H1 (cell line): ENCODE data around the gene CGB5. TPM values are rescaled to one million over a fixed set of nuclear protein-coding genes. Genes with fewer than 3 reads are reported as not detected.
"Not testable (repeated sequence)": the region's sequence is repeated elsewhere in the genome, so short reads cannot be mapped to it uniquely, and the experiment has no call there.

Experiments
- CTCF ChIA-PET: fragments of 300-600 bp; sonication (Branson Sonifier 250); formaldehyde crosslinking; loops from one replicate; lab custom pipeline; 2021; ENCODE audit not compliant: partially characterized antibody; lab: Charles Lee
- POLR2A ChIA-PET: fragments of 300-600 bp; sonication (Branson Sonifier 250); formaldehyde crosslinking; loops from one replicate; lab custom pipeline; 2021; ENCODE audit warnings: inconsistent platforms; ENCODE audit not compliant: partially characterized antibody; lab: Charles Lee
- DNase-seq, 2 experiments: peaks; one replicate each; pipeline versions ENCODE4 v3.0.0 to v3.0.0-alpha.2; 2010 to 2022; ENCODE audit warnings: low spot score in 2 of 2, low read depth in 1 of 2, mixed read lengths in 1 of 2
- FAIRE-seq: peaks from 2 replicates; lab custom pipeline; 2011; peaks lifted over from hg19 to GRCh38; lab: Jason Lieb, UNC
- H2AFZ ChIP-seq: 2 replicates; pipeline ENCODE4 v1.8.1; 2012; ENCODE audit warnings: low read length, inconsistent platforms
- H2AK5ac ChIP-seq: 2 replicates; pipeline ENCODE4 v1.6.1; 2013; ENCODE audit warnings: low read depth, low read length
- H2BK120ac ChIP-seq: replicated peaks from 2 replicates; pipeline ENCODE3; 2013; ENCODE audit warnings: low read depth, low read length, inconsistent platforms
- H2BK12ac ChIP-seq: 2 replicates; pipeline ENCODE4 v1.6.1; 2013; ENCODE audit warnings: low read depth, low read length
- H2BK15ac ChIP-seq: 2 replicates; pipeline ENCODE4 v1.6.1; 2013; ENCODE audit warnings: low read length
- H2BK20ac ChIP-seq: 2 replicates; pipeline ENCODE4 v1.6.1; 2013; ENCODE audit warnings: low read length
- H2BK5ac ChIP-seq: 2 replicates; pipeline ENCODE4 v1.6.1; 2013; ENCODE audit warnings: low read depth, low read length
- H3K14ac ChIP-seq: 2 replicates; pipeline ENCODE4 v1.6.1; 2013; ENCODE audit warnings: inconsistent platforms; ENCODE audit not compliant: insufficient read length
- H3K18ac ChIP-seq: 2 replicates; pipeline ENCODE4 v1.6.1; 2013; ENCODE audit warnings: low read length; ENCODE audit errors: extremely low read depth
- H3K23ac ChIP-seq: 2 replicates; pipeline ENCODE4 v1.6.1; 2013; ENCODE audit warnings: inconsistent platforms; ENCODE audit not compliant: insufficient read length
- H3K23me2 ChIP-seq: 2 replicates; pipeline ENCODE4 v1.6.1; 2013; ENCODE audit warnings: low read depth, low read length
- H3K27ac ChIP-seq: 2 replicates; pipeline ENCODE4 v1.6.1; 2011; ENCODE audit warnings: low read depth, low read length, inconsistent platforms
- H3K27me3 ChIP-seq, 4 experiments: replicated peaks in 1 of 4; 1 replicate in 1 of 4; 2 replicates in 3 of 4; pipeline versions ENCODE4 v1.6.1 to v1.8.1; 2011 to 2013; ENCODE audit warnings: low read length in 3 of 4, mild to moderate bottlenecking in 3 of 4, inconsistent platforms in 2 of 4, mixed read lengths in 2 of 4, moderate library complexity in 1 of 4; ENCODE audit not compliant: control insufficient read depth in 3 of 4, insufficient read depth in 3 of 4; ENCODE audit errors: extremely low read depth in 1 of 4
- H3K36me3 ChIP-seq, 4 experiments: 2 replicates each; pipeline versions ENCODE4 v1.6.1 to v1.8.1; 2011 to 2013; ENCODE audit warnings: mild to moderate bottlenecking in 4 of 4, low read length in 3 of 4, moderate library complexity in 2 of 4, control low read depth in 1 of 4, inconsistent platforms in 1 of 4; ENCODE audit not compliant: insufficient read depth in 4 of 4, control insufficient read depth in 2 of 4
- H3K4ac ChIP-seq: replicated peaks from 2 replicates; pipeline ENCODE3; 2013; ENCODE audit warnings: low read length, low read depth, mixed read lengths, inconsistent platforms; ENCODE audit not compliant: insufficient read length
- H3K4me1 ChIP-seq, 4 experiments: replicated peaks in 1 of 4; 1 replicate in 1 of 4; 2 replicates in 3 of 4; pipeline versions ENCODE4 v1.6.1 to v1.8.1; 2011 to 2013; ENCODE audit warnings: low read length in 3 of 4, inconsistent platforms in 2 of 4, mixed read lengths in 1 of 4; ENCODE audit not compliant: insufficient read depth in 4 of 4, control insufficient read depth in 3 of 4
- H3K4me2 ChIP-seq, 2 experiments: 2 replicates each; pipeline versions ENCODE4 v1.6.1 to v1.8.1; 2011 to 2013; ENCODE audit warnings: low read depth in 2 of 2, low read length in 2 of 2, control low read depth in 1 of 2, inconsistent platforms in 1 of 2, mild to moderate bottlenecking in 1 of 2; ENCODE audit not compliant: insufficient read depth in 1 of 2
- H3K4me3 ChIP-seq, 4 experiments: fragments of 200-600, 300-600 bp in 1 of 4; sonication (generic), shearing (Covaris generic), sonication (Bioruptor Twin) in 1 of 4; 2 replicates each; pipeline versions ENCODE4 v1.5.1 to v1.8.1; 2011 to 2016; ENCODE audit warnings: low read length in 4 of 4, low read depth in 3 of 4, control low read depth in 2 of 4, inconsistent platforms in 2 of 4, mild to moderate bottlenecking in 2 of 4, mixed read lengths in 1 of 4, moderate library complexity in 1 of 4; ENCODE audit not compliant: insufficient read depth in 2 of 4; ENCODE audit errors: extremely low read depth in 1 of 4
- H3K56ac ChIP-seq: replicated peaks from 2 replicates; pipeline ENCODE3; 2013; ENCODE audit warnings: low read depth, mild to moderate bottlenecking, mixed read lengths, low read length, inconsistent platforms; ENCODE audit not compliant: insufficient read length
- H3K79me1 ChIP-seq: 2 replicates; pipeline ENCODE4 v1.6.1; 2013; ENCODE audit warnings: low read depth, low read length, control low read depth
- H3K79me2 ChIP-seq, 2 experiments: 2 replicates each; pipeline versions ENCODE4 v1.6.1 to v1.8.1; 2012 to 2013; ENCODE audit warnings: low read length in 2 of 2, mild to moderate bottlenecking in 2 of 2, inconsistent platforms in 1 of 2; ENCODE audit not compliant: insufficient read depth in 2 of 2, control insufficient read depth in 1 of 2
- H3K9ac ChIP-seq, 4 experiments: replicated peaks in 1 of 4; 1 replicate in 1 of 4; 2 replicates in 3 of 4; pipeline versions ENCODE4 v1.6.1 to v1.8.1; 2011 to 2013; ENCODE audit warnings: low read depth in 3 of 4, low read length in 3 of 4, control low read depth in 2 of 4, mild to moderate bottlenecking in 2 of 4, moderate library complexity in 2 of 4, inconsistent platforms in 1 of 4; ENCODE audit errors: extremely low read depth in 1 of 4
- H3K9me3 ChIP-seq, 2 experiments: 2 replicates each; pipeline versions ENCODE4 v1.6.1 to v1.8.1; 2012 to 2013; ENCODE audit warnings: mild to moderate bottlenecking in 2 of 2, moderate library complexity in 2 of 2, control low read depth in 1 of 2, inconsistent platforms in 1 of 2, low read depth in 1 of 2, low read length in 1 of 2, mixed read lengths in 1 of 2; ENCODE audit not compliant: insufficient read depth in 2 of 2
- H4K20me1 ChIP-seq, 2 experiments: replicated peaks in 1 of 2; 2 replicates each; pipeline versions ENCODE3 to v1.8.1; 2011 to 2013; ENCODE audit warnings: inconsistent platforms in 2 of 2, low read length in 2 of 2, mild to moderate bottlenecking in 1 of 2; ENCODE audit not compliant: insufficient read depth in 2 of 2, control insufficient read depth in 1 of 2
- H4K5ac ChIP-seq: 2 replicates; pipeline ENCODE4 v1.6.1; 2013; ENCODE audit warnings: low read length, low read depth, mixed read lengths, inconsistent platforms; ENCODE audit not compliant: insufficient read length
- H4K8ac ChIP-seq: 2 replicates; pipeline ENCODE4 v1.8.0; 2013; ENCODE audit warnings: mild to moderate bottlenecking, moderate library complexity, low read length, inconsistent platforms; ENCODE audit not compliant: insufficient read depth; ENCODE audit errors: extremely low read depth
- H4K91ac ChIP-seq: replicated peaks from 2 replicates; pipeline ENCODE3; 2013; ENCODE audit warnings: low read length, mixed read lengths, inconsistent platforms; ENCODE audit not compliant: insufficient read length
- CREB1 ChIP-seq: IDR thresholded peaks from 2 replicates; pipeline ENCODE4 v1.6.1; 2012; ENCODE audit warnings: inconsistent platforms
- KDM1A ChIP-seq: fragments of 200-600, 300-600 bp; sonication (generic); IDR thresholded peaks from 2 replicates; pipeline ENCODE4 v1.7.1; 2016; ENCODE audit warnings: mild to moderate bottlenecking, low read length, borderline replicate concordance
- RAD21 ChIP-seq, 2 experiments: IDR thresholded peaks in 1 of 2; conservative IDR thresholded peaks in 1 of 2; 2 replicates each; pipeline ENCODE4 v1.6.1; 2011; ENCODE audit warnings: low read depth in 2 of 2, low read length in 2 of 2, improper control_type of control experiment in 1 of 2, inconsistent platforms in 1 of 2, mild to moderate bottlenecking in 1 of 2, moderate library complexity in 1 of 2
- TBP ChIP-seq: IDR thresholded peaks from 2 replicates; pipeline ENCODE4 v1.6.1; 2011; ENCODE audit warnings: low read depth, low read length, improper control_type of control experiment
- WGBS, 2 experiments: shearing (Covaris generic) in 1 of 2; methylation state at CpG; one replicate each; pipeline versions ENCODE4 v1.1.6 to v1.1.7; 2013 to 2015; ENCODE audit warnings: low lambda C conversion rate in 2 of 2, mixed read lengths in 2 of 2, inconsistent platforms in 1 of 2, low coverage in 1 of 2, missing lambda C conversion rate in 1 of 2; ENCODE audit not compliant: insufficient replicate concordance in 2 of 2, insufficient coverage in 1 of 2, insufficient read length in 1 of 2; ENCODE audit errors: extremely low coverage in 1 of 2, missing lambda C conversion rate in 1 of 2; 5-methylcytosine and 5-hydroxymethylcytosine counted together
- polyA plus RNA-seq, 7 experiments: library from polyadenylated mRNA; depleted of rRNA in 3 of 7; stranded (reverse) in 5 of 7; unstranded in 2 of 7; fragments of >200 nt in 5 of 7; fragments of 200-250 nt in 2 of 7; gene quantifications; 1 replicate in 5 of 7; 2 replicates in 1 of 7; 4 replicates in 1 of 7; pipeline versions ENCODE4 v1.2.1 to v1.2.3, GENCODE V29; 2011 to 2013; ENCODE audit warnings: missing spikeins in 2 of 7, mixed read lengths in 2 of 7
- total RNA-seq: library from RNA; stranded (reverse); fragmentation: NEBNext Ultra II Directional; extraction: Animal tissue kit (Norgen Biotek cat#: 25700); gene quantifications from 2 replicates; pipeline ENCODE4 v1.2.1, GENCODE V29; 2021
- TF ChIP-seq, protein P1 (sequence below): IDR thresholded peaks from 2 replicates; pipeline ENCODE4 v1.6.1; 2012; ENCODE audit warnings: low read length, inconsistent platforms
- TF ChIP-seq, protein P2 (sequence below): IDR thresholded peaks from 2 replicates; pipeline ENCODE4 v1.6.1; 2012; ENCODE audit warnings: inconsistent platforms
- TF ChIP-seq, protein P3 (sequence below), 3 experiments: IDR thresholded peaks; 1 replicate in 2 of 3; 2 replicates in 1 of 3; pipeline versions ENCODE4 v1.5.1 to v1.6.1; 2011; ENCODE audit warnings: low read length in 3 of 3, mild to moderate bottlenecking in 3 of 3, inconsistent platforms in 2 of 3, low read depth in 1 of 3, moderate library complexity in 1 of 3; ENCODE audit not compliant: insufficient read depth in 1 of 3; ENCODE audit errors: control extremely low read depth in 1 of 3

CGB5 gene
- total and polyA plus RNA-seq, 2 of the 8 experiments (the other 6 are each of a cell fraction or from before 2014, with no cell fraction given), result 0.63 to 0.68 TPM

DNA sequence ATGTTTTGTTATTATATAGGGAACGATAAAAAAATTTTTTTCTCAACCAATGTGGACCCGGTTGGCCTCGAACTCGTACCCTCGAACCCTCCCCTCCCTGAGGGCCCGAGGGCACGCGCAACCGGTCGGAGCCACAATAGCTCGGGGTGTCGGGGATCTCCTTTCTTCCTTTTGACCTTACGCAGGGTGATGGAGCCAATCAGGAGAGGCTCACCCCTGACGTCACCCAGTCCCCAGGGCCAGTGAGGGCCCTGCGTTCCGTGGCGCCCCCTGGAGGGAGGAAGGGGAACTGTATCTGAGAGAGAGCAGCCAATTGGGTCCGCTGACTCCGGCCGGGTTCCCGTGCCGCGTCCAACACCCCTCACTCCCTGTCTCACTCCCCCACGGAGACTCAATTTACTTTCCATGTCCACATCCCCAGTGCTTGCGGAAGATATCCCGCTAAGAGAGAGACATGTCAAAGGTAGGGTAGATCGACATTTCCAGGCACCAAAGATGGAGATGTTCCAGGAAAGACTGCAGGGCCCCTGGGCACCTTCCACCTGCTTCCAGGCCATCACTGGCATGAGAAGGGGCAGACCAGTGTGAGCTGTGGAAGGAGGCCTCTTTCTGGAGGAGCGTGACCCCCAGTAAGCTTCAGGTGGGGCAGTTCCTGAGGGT is 11.9 kb upstream of the CGB5 start, which contains the start of gene CGB2:
TSS of gene CGB2 (plus strand) at position 249 of the 660 bp plus-strand sequence. CDS start at position 455, 206 bp downstream.
- H3K23ac ChIP-seq, H2BK15ac ChIP-seq, H2BK20ac ChIP-seq, H2AFZ ChIP-seq, H3K18ac ChIP-seq, H3K4ac ChIP-seq, H3K27ac ChIP-seq, H3K9ac ChIP-seq, H4K91ac ChIP-seq, H2BK120ac ChIP-seq, H3K36me3 ChIP-seq, H3K56ac ChIP-seq, FAIRE-seq, H2AK5ac ChIP-seq, H3K79me2 ChIP-seq, H4K8ac ChIP-seq, H2BK12ac ChIP-seq, H3K4me2 ChIP-seq, H3K27me3 ChIP-seq, H3K9me3 ChIP-seq, H3K79me1 ChIP-seq, H2BK5ac ChIP-seq, H3K4me1 ChIP-seq, H4K20me1 ChIP-seq, H4K5ac ChIP-seq, H3K23me2 ChIP-seq, H3K14ac ChIP-seq: not testable (repeated sequence)
- 38% methylated on average over 27 of the region's 28 CpGs; no CpG with 5 or more reads in 1 of the 2 experiments for WGBS, 2 experiments
- peak in 1 of 2 experiments; percentile 91 for DNase-seq
- ChIA-PET POLR2A (interaction anchor here (0.6 kb wide), 1 partner anchor 39 kb away, joined by 3 read pairs; the partner anchor contains the start of gene GYS1), CTCF (interaction anchor here (0.6 to 2.5 kb wide), 12 partner anchors 10 to 513 kb away, joined by 3 to 9 read pairs (median 3); a partner anchor contains a TSS)
- H3K4me3 ChIP-seq, result peak within 1 kb of the TSS in 2 of 4 experiments; percentile 13 to 34; a peak in 1 of 8 replicates
- TF ChIP-seq RAD21 (IDR thresholded peaks at IDR 0.05 in 1 of 2, conservative IDR thresholded peaks at IDR 0.05 in 1 of 2; ENCODE audit: low read depth in 2 of 2, low read length in 2 of 2) (peak in 1 of 2 experiments; percentile 15; a peak in 1 of 4 replicates), KDM1A (0 out of 2 replicates have a peak, but pooled peaks have one; percentile 16), CREB1 (peak; percentile 76), TBP (peak; percentile 98)
- TF ChIP-seq, protein P1, sequence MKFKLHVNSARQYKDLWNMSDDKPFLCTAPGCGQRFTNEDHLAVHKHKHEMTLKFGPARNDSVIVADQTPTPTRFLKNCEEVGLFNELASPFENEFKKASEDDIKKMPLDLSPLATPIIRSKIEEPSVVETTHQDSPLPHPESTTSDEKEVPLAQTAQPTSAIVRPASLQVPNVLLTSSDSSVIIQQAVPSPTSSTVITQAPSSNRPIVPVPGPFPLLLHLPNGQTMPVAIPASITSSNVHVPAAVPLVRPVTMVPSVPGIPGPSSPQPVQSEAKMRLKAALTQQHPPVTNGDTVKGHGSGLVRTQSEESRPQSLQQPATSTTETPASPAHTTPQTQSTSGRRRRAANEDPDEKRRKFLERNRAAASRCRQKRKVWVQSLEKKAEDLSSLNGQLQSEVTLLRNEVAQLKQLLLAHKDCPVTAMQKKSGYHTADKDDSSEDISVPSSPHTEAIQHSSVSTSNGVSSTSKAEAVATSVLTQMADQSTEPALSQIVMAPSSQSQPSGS, result peak; percentile 80; the same call in 1 of the 2 replicates
- TF ChIP-seq, protein P2, sequence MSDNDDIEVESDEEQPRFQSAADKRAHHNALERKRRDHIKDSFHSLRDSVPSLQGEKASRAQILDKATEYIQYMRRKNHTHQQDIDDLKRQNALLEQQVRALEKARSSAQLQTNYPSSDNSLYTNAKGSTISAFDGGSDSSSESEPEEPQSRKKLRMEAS, result peak; percentile 62; the same call in 1 of the 2 replicates
- TF ChIP-seq, protein P3, sequence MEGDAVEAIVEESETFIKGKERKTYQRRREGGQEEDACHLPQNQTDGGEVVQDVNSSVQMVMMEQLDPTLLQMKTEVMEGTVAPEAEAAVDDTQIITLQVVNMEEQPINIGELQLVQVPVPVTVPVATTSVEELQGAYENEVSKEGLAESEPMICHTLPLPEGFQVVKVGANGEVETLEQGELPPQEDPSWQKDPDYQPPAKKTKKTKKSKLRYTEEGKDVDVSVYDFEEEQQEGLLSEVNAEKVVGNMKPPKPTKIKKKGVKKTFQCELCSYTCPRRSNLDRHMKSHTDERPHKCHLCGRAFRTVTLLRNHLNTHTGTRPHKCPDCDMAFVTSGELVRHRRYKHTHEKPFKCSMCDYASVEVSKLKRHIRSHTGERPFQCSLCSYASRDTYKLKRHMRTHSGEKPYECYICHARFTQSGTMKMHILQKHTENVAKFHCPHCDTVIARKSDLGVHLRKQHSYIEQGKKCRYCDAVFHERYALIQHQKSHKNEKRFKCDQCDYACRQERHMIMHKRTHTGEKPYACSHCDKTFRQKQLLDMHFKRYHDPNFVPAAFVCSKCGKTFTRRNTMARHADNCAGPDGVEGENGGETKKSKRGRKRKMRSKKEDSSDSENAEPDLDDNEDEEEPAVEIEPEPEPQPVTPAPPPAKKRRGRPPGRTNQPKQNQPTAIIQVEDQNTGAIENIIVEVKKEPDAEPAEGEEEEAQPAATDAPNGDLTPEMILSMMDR (IDR thresholded peaks at IDR 0.05; ENCODE audit: control extremely low read depth in 1 of 3, insufficient read depth in 1 of 3, low read depth in 1 of 3, low read length in 3 of 3), result peak; percentile 33 to 70 (median 34); a peak in 3 of 4 replicates
